ENCODE data around the gene ACTL7B.

Gene ACTL7B

DNA sequence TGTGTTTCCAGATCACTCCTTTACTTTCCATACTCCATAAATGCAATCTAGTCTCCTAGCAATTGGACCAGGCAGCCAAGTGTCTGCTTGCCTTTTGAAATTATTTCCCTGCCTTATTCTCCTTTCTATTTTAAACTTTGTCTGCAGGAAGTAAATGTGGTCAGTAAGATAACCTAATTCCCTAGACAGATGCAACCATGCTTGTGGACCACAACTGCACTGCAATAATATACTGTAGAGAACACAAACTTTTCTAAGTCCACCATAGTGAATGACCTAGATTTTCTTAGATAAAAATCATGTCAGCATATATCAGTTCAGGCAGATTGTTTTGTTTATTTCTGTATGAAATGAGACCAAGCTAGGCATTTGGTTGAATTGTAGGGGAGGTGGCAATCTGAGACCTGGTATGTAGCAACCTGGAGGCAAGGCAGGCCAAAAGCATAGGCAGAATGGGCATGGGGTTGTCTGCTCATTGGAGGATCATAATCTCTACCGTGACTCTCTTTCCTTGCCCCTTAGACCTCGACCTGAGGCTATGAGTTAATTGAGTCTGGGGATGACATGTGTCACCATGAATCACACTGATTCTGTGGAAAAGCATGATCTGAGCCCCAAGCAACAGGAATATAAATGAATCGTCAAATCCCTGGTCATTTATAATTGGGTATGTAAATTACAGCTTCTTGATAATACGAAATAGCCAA lies 20.7 kb downstream of the ACTL7B start:
- FAIRE-seq (no peak), DNase-seq (ENCODE audit: insufficient read length, low spot score) (no peak)
- TF ChIP-seq, protein P1, sequence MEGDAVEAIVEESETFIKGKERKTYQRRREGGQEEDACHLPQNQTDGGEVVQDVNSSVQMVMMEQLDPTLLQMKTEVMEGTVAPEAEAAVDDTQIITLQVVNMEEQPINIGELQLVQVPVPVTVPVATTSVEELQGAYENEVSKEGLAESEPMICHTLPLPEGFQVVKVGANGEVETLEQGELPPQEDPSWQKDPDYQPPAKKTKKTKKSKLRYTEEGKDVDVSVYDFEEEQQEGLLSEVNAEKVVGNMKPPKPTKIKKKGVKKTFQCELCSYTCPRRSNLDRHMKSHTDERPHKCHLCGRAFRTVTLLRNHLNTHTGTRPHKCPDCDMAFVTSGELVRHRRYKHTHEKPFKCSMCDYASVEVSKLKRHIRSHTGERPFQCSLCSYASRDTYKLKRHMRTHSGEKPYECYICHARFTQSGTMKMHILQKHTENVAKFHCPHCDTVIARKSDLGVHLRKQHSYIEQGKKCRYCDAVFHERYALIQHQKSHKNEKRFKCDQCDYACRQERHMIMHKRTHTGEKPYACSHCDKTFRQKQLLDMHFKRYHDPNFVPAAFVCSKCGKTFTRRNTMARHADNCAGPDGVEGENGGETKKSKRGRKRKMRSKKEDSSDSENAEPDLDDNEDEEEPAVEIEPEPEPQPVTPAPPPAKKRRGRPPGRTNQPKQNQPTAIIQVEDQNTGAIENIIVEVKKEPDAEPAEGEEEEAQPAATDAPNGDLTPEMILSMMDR (IDR thresholded peaks at IDR 0.05; ENCODE audit: insufficient read depth, missing control alignments), result no peak

DNA sequence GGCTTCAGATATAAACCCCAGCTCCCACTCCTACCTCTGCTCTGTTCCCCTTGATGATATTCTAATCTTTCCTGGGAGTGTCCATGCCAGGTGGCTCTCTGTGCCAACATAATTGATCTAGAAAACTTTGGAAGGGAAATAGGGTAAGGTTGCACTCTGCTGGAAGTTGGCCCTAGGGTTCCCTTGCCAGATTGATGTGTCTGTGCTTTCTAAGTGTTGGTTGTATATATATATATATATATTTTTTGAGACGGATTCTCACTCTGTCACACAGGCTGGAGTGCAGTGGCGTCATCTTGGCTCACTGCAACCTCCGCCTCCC lies 23.6 kb downstream of the ACTL7B start:
- TF ChIP-seq, protein P1 (IDR thresholded peaks at IDR 0.05; ENCODE audit: insufficient read depth, missing control alignments), result no peak
- DNase-seq (ENCODE audit: insufficient read length, low spot score) (no peak), FAIRE-seq (no peak)

DNA sequence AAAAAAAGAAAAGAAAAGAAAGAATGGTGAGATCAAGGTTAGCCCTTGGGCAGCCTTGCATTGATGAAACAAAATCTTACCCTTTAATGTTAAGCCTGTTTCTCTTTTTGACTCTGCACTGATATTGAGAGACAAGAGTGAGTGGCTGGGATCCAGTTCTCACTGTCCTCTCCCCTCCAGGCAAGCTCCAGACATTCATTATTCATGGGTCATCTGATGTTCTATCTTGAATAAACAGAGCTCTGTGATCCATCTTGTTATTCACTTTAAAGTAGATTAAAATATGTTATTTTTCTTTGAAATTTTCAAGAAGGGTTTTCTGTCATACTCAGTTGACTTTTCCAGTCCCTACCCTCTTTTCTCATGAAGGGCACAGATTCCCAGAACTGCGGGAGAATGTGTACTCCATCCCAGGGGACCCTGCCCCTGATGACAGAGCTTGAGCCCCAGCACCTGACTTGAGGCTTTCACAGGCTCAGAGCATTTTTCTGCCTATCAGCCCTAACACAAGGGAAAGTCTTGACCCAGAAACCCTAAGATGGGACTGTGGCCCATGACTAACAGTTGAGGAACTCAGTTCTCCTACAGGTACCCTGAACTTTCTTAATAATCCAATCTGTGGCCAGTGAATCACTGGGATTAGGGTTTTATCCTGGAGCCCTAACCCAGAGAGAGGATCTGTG lies 24.1 kb downstream of the ACTL7B start:
- TF ChIP-seq, protein P1 (IDR thresholded peaks at IDR 0.05; ENCODE audit: insufficient read depth, missing control alignments), result no peak
- FAIRE-seq (no peak), DNase-seq (ENCODE audit: insufficient read length, low spot score) (no peak)

DNA sequence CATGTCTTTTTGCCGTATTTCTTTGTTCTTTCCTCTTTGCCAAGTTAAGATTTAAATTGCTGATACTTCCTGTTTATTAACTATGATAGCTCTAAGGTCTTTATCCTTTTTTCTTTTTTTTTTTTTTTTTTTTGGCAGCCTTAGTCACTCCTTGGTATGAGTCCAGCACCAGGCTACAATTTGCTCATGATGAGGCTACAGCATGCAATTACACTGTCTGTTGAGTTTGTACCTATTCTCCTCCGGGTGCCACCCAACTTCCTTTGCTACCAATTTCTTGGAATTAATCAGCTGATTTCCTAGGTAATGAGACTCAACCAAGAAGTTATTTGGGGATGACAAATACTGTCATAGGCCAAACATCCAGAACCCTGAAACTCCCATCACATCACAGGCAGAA lies 25.5 kb downstream of the ACTL7B start:
- TF ChIP-seq, protein P1 (IDR thresholded peaks at IDR 0.05; ENCODE audit: insufficient read depth, missing control alignments), result no peak
- FAIRE-seq (no peak), DNase-seq (ENCODE audit: insufficient read length, low spot score) (no peak)

GRCh38 chr9:108823829-108824228 lies 32.0 kb downstream of the ACTL7B start:
- no peak for DNase-seq (ENCODE audit: insufficient read length, low spot score)
- TF ChIP-seq, protein P1 (IDR thresholded peaks at IDR 0.05; ENCODE audit: insufficient read depth, missing control alignments), result no peak
- no peak for FAIRE-seq

DNA sequence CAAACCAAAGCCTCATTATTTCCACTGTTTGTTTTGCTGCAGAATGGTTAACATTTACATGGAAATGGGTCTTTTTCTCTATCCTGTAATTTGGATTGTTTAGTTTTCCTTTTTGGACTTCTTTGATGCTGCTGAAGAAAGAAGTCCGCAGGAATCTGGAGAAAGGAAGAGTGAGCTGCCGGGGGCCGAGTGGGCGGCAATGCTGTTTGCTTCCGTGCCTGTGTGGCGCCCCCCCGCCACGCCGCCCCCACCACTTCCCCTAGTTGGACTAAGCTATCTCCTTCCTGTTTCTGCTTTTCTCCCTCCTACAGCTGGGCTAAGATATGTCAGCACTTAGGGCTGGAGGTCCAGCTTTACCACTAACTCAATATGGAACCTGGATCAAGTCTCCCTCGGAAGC lies 39.7 kb downstream of the ACTL7B start:
- TF ChIP-seq, protein P1 (IDR thresholded peaks at IDR 0.05; ENCODE audit: insufficient read depth, missing control alignments), result no peak
- FAIRE-seq (no peak), DNase-seq (ENCODE audit: insufficient read length, low spot score) (no peak)

DNA sequence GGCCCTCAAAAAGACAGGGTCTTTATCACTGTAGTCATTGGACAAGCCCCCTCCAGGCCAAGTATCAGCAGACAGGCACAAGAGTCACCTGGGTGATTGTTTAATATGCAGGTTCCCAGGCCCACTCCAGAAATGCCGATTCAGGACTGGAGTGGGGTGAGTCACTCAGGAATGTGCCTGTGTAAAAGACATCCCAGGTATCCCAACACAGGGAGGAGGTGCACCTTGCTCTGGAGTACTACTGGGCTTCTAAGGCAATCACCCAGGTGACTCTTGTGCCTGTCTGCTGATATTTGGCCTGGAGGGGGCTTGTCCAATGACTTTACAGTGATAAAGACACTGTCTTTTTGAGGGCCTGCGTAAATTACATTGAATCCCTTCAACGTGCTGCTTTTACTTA lies 40.6 kb downstream of the ACTL7B start:
- FAIRE-seq, result no peak
- no peak for DNase-seq (ENCODE audit: insufficient read length, low spot score)
- TF ChIP-seq, protein P1 (IDR thresholded peaks at IDR 0.05; ENCODE audit: insufficient read depth, missing control alignments), result no peak

All from D721Med (cell line).